ENCODE data around the gene BHLHE40. TPM values are rescaled to one million over a fixed set of nuclear protein-coding genes. Genes with fewer than 3 reads are reported as not detected.

The BHLHE40 gene
- total and polyA plus RNA-seq, 2 of the 13 experiments (the other 11 are each of a cell fraction or from before 2014, with no cell fraction given), result 1.8 to 51.0 TPM

DNA sequence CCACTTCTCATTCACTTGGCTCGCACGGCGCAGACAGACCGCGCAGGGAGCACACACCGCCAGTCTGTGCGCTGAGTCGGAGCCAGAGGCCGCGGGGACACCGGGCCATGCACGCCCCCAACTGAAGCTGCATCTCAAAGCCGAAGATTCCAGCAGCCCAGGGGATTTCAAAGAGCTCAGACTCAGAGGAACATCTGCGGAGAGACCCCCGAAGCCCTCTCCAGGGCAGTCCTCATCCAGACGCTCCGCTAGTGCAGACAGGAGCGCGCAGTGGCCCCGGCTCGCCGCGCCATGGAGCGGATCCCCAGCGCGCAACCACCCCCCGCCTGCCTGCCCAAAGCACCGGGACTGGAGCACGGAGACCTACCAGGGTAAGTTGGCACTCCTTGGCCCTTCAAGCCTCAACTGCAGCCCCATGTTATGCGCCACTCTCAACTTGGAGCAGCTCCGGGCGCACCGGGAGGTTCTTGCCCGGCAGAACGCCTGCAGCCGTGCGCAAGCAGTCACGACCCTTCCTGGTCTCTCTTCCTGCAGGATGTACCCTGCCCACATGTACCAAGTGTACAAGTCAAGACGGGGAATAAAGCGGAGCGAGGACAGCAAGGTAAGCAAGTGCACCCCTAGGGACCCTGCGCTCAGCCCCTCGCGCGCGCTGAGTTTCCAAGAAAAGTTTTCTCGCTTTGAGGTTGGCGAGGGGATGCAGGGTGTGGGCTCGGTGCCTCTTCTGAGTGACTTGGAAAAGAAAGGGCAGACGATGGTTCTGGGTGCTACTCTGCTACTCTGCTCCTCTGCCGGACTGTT is at the start of gene BHLHE40 (continued):
- TF ChIP-seq SAP130 (CRISPR knock-in tag; IDR thresholded peaks at IDR 0.05; ENCODE audit: low read depth) (peak; percentile 62), HDAC2 (CRISPR knock-in tag; IDR thresholded peaks at IDR 0.05) (no peak; the same call in 1 of the 2 replicates), ZNF496 (CRISPR knock-in tag; IDR thresholded peaks at IDR 0.05; ENCODE audit: insufficient replicate concordance) (no peak), ZKSCAN1 (IDR thresholded peaks at IDR 0.05; ENCODE audit: low read length) (no peak), ZNF629 (CRISPR knock-in tag; conservative IDR thresholded peaks at IDR 0.05) (0 out of 2 replicates have a peak, but pooled peaks have one; percentile 2), NCOA1 (CRISPR knock-in tag; IDR thresholded peaks at IDR 0.05) (0 out of 2 replicates have a peak, but pooled peaks have one; percentile 34), CBFB (CRISPR knock-in tag; IDR thresholded peaks at IDR 0.05) (no peak), MED8 (CRISPR knock-in tag; IDR thresholded peaks at IDR 0.05; ENCODE audit: insufficient replicate concordance) (no peak), RFX3 (CRISPR knock-in tag; IDR thresholded peaks at IDR 0.05) (no peak), HDAC1 (CRISPR knock-in tag; IDR thresholded peaks at IDR 0.05) (peak; percentile 22; the same call in 1 of the 2 replicates), SP140L (CRISPR knock-in tag; IDR thresholded peaks at IDR 0.05; ENCODE audit: borderline replicate concordance) (no peak), MAF1 (CRISPR knock-in tag; IDR thresholded peaks at IDR 0.05; ENCODE audit: borderline replicate concordance) (0 out of 2 replicates have a peak, but pooled peaks have one; percentile 62), EZH2 (conservative IDR thresholded peaks at IDR 0.05; ENCODE audit: low read depth, low read length) (no peak), TARDBP (CRISPR knock-in tag; IDR thresholded peaks at IDR 0.05) (no peak; the same call in 1 of the 2 replicates), ZFP90 (CRISPR knock-in tag; IDR thresholded peaks at IDR 0.05; ENCODE audit: borderline replicate concordance) (peak; percentile 85), ZNF7 (CRISPR knock-in tag; IDR thresholded peaks at IDR 0.05) (no peak), KLF9 (CRISPR knock-in tag; IDR thresholded peaks at IDR 0.05; ENCODE audit: low read depth) (no peak)
- TF ChIP-seq, protein P1, sequence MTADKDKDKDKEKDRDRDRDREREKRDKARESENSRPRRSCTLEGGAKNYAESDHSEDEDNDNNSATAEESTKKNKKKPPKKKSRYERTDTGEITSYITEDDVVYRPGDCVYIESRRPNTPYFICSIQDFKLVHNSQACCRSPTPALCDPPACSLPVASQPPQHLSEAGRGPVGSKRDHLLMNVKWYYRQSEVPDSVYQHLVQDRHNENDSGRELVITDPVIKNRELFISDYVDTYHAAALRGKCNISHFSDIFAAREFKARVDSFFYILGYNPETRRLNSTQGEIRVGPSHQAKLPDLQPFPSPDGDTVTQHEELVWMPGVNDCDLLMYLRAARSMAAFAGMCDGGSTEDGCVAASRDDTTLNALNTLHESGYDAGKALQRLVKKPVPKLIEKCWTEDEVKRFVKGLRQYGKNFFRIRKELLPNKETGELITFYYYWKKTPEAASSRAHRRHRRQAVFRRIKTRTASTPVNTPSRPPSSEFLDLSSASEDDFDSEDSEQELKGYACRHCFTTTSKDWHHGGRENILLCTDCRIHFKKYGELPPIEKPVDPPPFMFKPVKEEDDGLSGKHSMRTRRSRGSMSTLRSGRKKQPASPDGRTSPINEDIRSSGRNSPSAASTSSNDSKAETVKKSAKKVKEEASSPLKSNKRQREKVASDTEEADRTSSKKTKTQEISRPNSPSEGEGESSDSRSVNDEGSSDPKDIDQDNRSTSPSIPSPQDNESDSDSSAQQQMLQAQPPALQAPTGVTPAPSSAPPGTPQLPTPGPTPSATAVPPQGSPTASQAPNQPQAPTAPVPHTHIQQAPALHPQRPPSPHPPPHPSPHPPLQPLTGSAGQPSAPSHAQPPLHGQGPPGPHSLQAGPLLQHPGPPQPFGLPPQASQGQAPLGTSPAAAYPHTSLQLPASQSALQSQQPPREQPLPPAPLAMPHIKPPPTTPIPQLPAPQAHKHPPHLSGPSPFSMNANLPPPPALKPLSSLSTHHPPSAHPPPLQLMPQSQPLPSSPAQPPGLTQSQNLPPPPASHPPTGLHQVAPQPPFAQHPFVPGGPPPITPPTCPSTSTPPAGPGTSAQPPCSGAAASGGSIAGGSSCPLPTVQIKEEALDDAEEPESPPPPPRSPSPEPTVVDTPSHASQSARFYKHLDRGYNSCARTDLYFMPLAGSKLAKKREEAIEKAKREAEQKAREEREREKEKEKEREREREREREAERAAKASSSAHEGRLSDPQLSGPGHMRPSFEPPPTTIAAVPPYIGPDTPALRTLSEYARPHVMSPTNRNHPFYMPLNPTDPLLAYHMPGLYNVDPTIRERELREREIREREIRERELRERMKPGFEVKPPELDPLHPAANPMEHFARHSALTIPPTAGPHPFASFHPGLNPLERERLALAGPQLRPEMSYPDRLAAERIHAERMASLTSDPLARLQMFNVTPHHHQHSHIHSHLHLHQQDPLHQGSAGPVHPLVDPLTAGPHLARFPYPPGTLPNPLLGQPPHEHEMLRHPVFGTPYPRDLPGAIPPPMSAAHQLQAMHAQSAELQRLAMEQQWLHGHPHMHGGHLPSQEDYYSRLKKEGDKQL (CRISPR knock-in tag; IDR thresholded peaks at IDR 0.05; ENCODE audit: low read depth), result no peak; the same call in 1 of the 2 replicates
- TF ChIP-seq, protein P2, sequence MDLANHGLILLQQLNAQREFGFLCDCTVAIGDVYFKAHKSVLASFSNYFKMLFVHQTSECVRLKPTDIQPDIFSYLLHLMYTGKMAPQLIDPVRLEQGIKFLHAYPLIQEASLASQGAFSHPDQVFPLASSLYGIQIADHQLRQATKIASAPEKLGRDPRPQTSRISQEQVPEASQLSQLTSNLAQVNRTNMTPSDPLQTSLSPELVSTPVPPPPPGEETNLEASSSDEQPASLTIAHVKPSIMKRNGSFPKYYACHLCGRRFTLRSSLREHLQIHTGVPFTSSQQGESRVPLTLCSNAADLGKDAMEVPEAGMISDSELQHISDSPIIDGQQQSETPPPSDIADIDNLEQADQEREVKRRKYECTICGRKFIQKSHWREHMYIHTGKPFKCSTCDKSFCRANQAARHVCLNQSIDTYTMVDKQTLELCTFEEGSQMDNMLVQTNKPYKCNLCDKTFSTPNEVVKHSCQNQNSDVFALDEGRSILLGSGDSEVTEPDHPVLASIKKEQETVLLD (CRISPR knock-in tag; IDR thresholded peaks at IDR 0.05; ENCODE audit: low read depth), result 0 out of 2 replicates have a peak, but pooled peaks have one; percentile 28
- TF ChIP-seq, protein P3, sequence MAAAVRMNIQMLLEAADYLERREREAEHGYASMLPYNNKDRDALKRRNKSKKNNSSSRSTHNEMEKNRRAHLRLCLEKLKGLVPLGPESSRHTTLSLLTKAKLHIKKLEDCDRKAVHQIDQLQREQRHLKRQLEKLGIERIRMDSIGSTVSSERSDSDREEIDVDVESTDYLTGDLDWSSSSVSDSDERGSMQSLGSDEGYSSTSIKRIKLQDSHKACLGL (CRISPR knock-in tag; IDR thresholded peaks at IDR 0.05), result peak; percentile 41; the same call in 1 of the 2 replicates
- TF ChIP-seq, protein P4, sequence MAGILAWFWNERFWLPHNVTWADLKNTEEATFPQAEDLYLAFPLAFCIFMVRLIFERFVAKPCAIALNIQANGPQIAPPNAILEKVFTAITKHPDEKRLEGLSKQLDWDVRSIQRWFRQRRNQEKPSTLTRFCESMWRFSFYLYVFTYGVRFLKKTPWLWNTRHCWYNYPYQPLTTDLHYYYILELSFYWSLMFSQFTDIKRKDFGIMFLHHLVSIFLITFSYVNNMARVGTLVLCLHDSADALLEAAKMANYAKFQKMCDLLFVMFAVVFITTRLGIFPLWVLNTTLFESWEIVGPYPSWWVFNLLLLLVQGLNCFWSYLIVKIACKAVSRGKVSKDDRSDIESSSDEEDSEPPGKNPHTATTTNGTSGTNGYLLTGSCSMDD (CRISPR knock-in tag; IDR thresholded peaks at IDR 0.05), result 0 out of 2 replicates have a peak, but pooled peaks have one; percentile 78
- TF ChIP-seq, protein P5, sequence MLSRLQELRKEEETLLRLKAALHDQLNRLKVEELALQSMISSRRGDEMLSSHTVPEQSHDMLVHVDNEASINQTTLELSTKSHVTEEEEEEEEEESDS (CRISPR knock-in tag; IDR thresholded peaks at IDR 0.05; ENCODE audit: borderline replicate concordance), result no peak
